ENCODE results near the gene CRAMP1.
"Not testable (repeated sequence)": the region's sequence is repeated elsewhere in the genome, so short reads cannot be mapped to it uniquely, and the experiment has no call there.

CRAMP1 gene

GRCh38 chr16:1687427-1688316, 75.5 kb downstream of the CRAMP1 start:
- no peak for DNase-seq (ENCODE audit: low read depth)

- no peak for DNase-seq (ENCODE audit: low read depth)
Measured at GRCh38 chr16:1688807-1689560, 76.8 kb downstream of the CRAMP1 start.

- DNase-seq (ENCODE audit: low read depth): no peak
Measured at GRCh38 chr16:1689853-1690252, 77.7 kb downstream of the CRAMP1 start.

GRCh38 chr16:1690810-1691209, 78.7 kb downstream of the CRAMP1 start:
- DNase-seq (ENCODE audit: low read depth): no peak

GRCh38 chr16:1691276-1691675, 79.1 kb downstream of the CRAMP1 start:
- DNase-seq (ENCODE audit: low read depth): no peak

GRCh38 chr16:1691956-1692355, 79.8 kb downstream of the CRAMP1 start:
- DNase-seq (ENCODE audit: low read depth): no peak

- DNase-seq (ENCODE audit: low read depth): no peak
Measured at GRCh38 chr16:1696863-1697262, 84.7 kb downstream of the CRAMP1 start.

GRCh38 chr16:1698680-1699079, 86.5 kb downstream of the CRAMP1 start:
- DNase-seq (ENCODE audit: low read depth): no peak

GRCh38 chr16:1700246-1700645, 88.1 kb downstream of the CRAMP1 start:
- no peak for DNase-seq (ENCODE audit: low read depth)

GRCh38 chr16:1701216-1701878, 89.2 kb downstream of the CRAMP1 start:
- no peak for DNase-seq (ENCODE audit: low read depth)

GRCh38 chr16:1705324-1705687, 93.1 kb downstream of the CRAMP1 start:
- DNase-seq (ENCODE audit: low read depth): not testable (repeated sequence)

GRCh38 chr16:1705688-1706385, 93.7 kb downstream of the CRAMP1 start, which contains the start of gene MAPK8IP3:
TSS of gene MAPK8IP3 (plus strand) at chr16:1706195. CDS start at chr16:1706340, 145 bp downstream.
- peak; percentile 71 for DNase-seq (ENCODE audit: low read depth)

- no peak for DNase-seq (ENCODE audit: low read depth)
Measured at GRCh38 chr16:1706386-1707192, 94.4 kb downstream of the CRAMP1 start.

GRCh38 chr16:1707193-1707790, 95.1 kb downstream of the CRAMP1 start:
- no peak for DNase-seq (ENCODE audit: low read depth)

- no peak for DNase-seq (ENCODE audit: low read depth)
Measured at GRCh38 chr16:1708083-1708767, 96.1 kb downstream of the CRAMP1 start.

GRCh38 chr16:1708768-1709180, 96.6 kb downstream of the CRAMP1 start:
- no peak for DNase-seq (ENCODE audit: low read depth)

GRCh38 chr16:1709356-1709755, 97.2 kb downstream of the CRAMP1 start:
- DNase-seq (ENCODE audit: low read depth): no peak

- DNase-seq (ENCODE audit: low read depth): no peak
Measured at GRCh38 chr16:1710811-1711507, 98.8 kb downstream of the CRAMP1 start.

- no peak for DNase-seq (ENCODE audit: low read depth)
Measured at GRCh38 chr16:1712791-1713261, 100.7 kb downstream of the CRAMP1 start.
